Activated CD4-positive, alpha-beta memory T cell treated with anti-CD3 and anti-CD28 coated beads for 36 hours (primary cell): ENCODE results near the gene KIF5C. TPM values are rescaled to one million over a fixed set of nuclear protein-coding genes. Genes with fewer than 3 reads are reported as not detected.

Experiments
- CTCF ChIA-PET: fragments of 350-600 bp; sonication (Branson Sonifier 250); formaldehyde crosslinking; loops from one replicate; lab custom pipeline; 2021; ENCODE audit warnings: antibody characterized with exemption, inconsistent platforms; lab: Charles Lee
- POLR2A ChIA-PET: fragments of 350-600 bp; sonication (Branson Sonifier 250); formaldehyde crosslinking; loops from one replicate; lab custom pipeline; 2021; ENCODE audit warnings: antibody characterized with exemption; lab: Charles Lee
- DNase-seq: peaks from one replicate; pipeline ENCODE4 v3.0.0-alpha.2; 2020
- H3K27ac Mint-ChIP-seq: one replicate; pipeline ENCODE4 v1.8.0; 2021; ENCODE audit warnings: mixed read lengths
- H3K27me3 Mint-ChIP-seq: one replicate; pipeline ENCODE4 v1.8.0; 2021; ENCODE audit warnings: mixed read lengths
- H3K36me3 Mint-ChIP-seq: one replicate; pipeline ENCODE4 v1.8.0; 2021; ENCODE audit warnings: mixed read lengths
- H3K4me1 Mint-ChIP-seq: one replicate; pipeline ENCODE4 v1.8.0; 2021; ENCODE audit warnings: low read depth, mixed read lengths
- H3K4me3 Mint-ChIP-seq: one replicate; pipeline ENCODE4 v1.8.0; 2021; ENCODE audit warnings: mild to moderate bottlenecking, mixed read lengths
- H3K9me3 Mint-ChIP-seq: one replicate; pipeline ENCODE4 v1.8.0; 2021; ENCODE audit warnings: mixed read lengths
- intact Hi-C: fragments of 100-400 bp; cut with micrococcal nuclease; formaldehyde crosslinking; loops from one replicate; pipeline ENCODE4 v1.15.1; 2023
- total RNA-seq, 2 experiments: library from RNA; stranded (reverse); gene quantifications; one replicate each; pipeline ENCODE4 v1.2.3, GENCODE V29; 2021

KIF5C gene
- total RNA-seq, 2 experiments from 2014 or later, result 25.2 to 30.8 TPM

DNA sequence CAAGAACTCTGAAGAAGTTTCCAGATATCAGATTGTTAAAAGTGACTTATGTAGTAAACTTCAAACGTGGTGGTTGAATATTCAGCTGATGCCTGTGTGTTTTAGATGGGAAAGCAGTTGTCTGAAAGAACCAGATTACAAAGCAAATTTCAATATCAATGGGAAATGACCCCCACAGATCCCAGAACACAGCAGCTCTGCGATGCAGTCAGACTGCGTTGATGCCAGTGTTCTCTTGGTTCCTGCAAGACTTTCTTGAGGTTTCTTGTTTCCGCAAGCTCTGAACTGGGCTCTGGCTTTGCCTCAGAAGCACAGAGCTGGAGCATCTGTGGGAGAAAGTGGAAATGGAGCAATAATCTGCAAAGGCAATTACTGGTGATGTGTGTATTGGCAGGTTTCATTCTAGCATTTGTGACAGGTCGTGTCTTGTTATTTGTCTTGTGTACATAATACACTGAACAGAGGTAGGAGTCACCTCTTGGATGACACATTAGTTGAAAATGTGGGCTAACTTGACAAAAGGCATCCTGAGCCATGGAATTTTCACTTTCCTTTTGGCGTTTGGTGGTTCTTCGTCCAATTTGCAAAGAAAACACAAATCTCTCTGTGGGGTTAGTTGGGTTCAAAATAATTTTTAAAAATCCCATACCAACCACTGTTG, 152.7 kb downstream of the KIF5C start:
- DNase-seq, result no peak
- Mint-ChIP-seq H3K36me3 (peaks cover 4% of the 10 kb centered on the region), H3K4me3 (no peak overlapping the region), H3K9me3 (no peaks in the 10 kb centered on the region), H3K27ac (no peak overlapping the region), H3K27me3 (peaks cover 3% of the 10 kb centered on the region), H3K4me1 (peaks cover 4% of the 10 kb centered on the region)
- POLR2A ChIA-PET, result no interaction called here
- CTCF ChIA-PET, result interaction anchor here (1.7 kb wide), 1 partner anchor 10 kb away, joined by 7 read pairs; no protein-coding TSS in a partner anchor
- intact Hi-C loops, result no loop called here

DNA sequence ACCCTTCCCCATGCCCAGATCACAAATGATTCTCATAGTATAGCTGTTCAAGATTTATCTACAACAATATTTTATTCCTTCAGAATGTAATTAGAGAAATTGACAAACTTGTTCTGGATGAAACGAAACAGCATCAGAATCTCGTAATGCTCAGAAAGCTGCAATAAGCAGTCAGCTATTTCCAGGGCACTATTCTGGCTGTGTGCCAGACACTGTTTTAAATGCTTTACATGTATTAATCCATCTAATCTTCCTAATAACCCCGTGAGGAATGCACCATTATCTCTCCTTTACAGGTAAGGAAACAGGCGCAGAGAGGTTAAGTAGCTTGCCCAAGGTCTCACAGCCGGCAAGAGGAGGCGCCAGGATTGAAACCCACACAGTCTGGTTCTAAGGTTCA, 153.3 kb downstream of the KIF5C start:
- H3K4me3 Mint-ChIP-seq, result no peak overlapping the region
- ChIA-PET CTCF (interaction anchor here (1.7 kb wide), 1 partner anchor 11 kb away, joined by 7 read pairs; no protein-coding TSS in a partner anchor), POLR2A (no interaction called here)
- no peak overlapping the region for H3K27ac Mint-ChIP-seq
- H3K4me1 Mint-ChIP-seq, result peaks cover 4% of the 10 kb centered on the region
- intact Hi-C loops, result no loop called here
- no peaks in the 10 kb centered on the region for H3K9me3 Mint-ChIP-seq
- DNase-seq, result no peak
- H3K36me3 Mint-ChIP-seq, result no peaks in the 10 kb centered on the region
- peaks cover 5% of the 10 kb centered on the region for H3K27me3 Mint-ChIP-seq

DNA sequence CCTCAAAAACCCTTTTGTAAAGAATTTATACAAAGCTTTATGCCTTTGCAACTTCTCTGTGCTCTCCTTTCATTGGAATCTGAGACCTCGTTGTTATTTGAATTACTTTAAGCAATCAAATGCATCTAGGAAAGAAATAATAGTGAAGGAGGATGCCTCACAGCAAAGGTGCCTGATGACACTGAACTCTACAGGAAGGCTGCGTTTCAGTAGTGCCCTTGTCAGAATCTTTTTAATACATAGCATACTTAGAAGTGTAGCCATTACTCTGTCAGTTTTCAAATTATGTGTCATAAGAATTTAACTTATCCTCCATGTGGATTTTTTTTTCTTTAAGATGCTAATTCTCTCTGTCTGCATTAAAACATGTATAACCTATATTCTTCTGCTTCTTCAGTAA, 153.9 kb downstream of the KIF5C start:
- intact Hi-C loops, result no loop called here

DNA sequence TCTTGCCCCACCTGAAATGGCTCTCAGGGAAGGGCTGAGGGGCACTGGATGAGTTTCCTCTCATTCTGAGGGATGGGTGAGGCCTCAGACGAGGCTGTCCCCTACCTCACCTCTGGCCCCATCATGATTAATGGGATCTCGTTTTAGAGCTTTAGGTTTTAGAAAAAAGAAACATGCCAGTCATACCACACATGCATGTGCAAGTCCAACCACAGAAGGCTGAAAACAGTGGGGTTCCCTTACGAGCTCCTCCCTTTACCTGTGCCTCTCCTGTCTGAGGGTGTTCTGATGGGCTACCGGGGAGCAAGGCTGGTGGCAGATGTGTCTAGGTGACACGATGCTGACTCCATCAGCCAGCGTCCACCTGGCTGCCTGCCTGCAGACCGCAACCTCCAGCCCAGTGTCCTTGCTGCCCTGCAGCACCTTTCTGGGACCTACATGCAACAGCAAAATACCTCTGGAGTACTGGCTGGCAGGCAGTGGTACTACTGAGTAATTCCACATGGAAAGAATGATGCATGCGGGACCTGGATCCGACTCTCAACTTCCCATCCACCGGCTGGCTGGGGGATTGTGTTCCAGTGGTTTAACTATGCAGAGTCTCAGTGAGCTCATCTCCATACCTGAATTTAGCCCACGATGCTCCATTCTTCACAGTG, 154.4 kb downstream of the KIF5C start:
- Mint-ChIP-seq H3K4me3 (no peak overlapping the region), H3K4me1 (peaks cover 4% of the 10 kb centered on the region), H3K27me3 (peaks cover 9% of the 10 kb centered on the region), H3K27ac (no peak overlapping the region), H3K9me3 (no peaks in the 10 kb centered on the region), H3K36me3 (no peaks in the 10 kb centered on the region)
- ChIA-PET CTCF (interaction anchor here (1.8 to 2.4 kb wide), 2 partner anchors 10 to 12 kb away, joined by 7 to 13 read pairs; partner anchors contain the start of gene LYPD6B), POLR2A (no interaction called here)
- no peak for DNase-seq
- intact Hi-C loops, result no loop called here

More for the DNA sequence above, 153.9 kb downstream of the KIF5C start:
- CTCF ChIA-PET, result interaction anchor here (1.7 to 2.4 kb wide), 3 partner anchors 10 to 12 kb away, joined by 7 to 13 read pairs (median 7); partner anchors contain the start of gene LYPD6B
- Mint-ChIP-seq H3K4me1 (peaks cover 4% of the 10 kb centered on the region), H3K9me3 (no peaks in the 10 kb centered on the region), H3K4me3 (no peak overlapping the region), H3K27me3 (peaks cover 9% of the 10 kb centered on the region), H3K27ac (no peak overlapping the region), H3K36me3 (no peaks in the 10 kb centered on the region)
- POLR2A ChIA-PET, result no interaction called here
- no peak for DNase-seq

- no peak overlapping the region for H3K4me3 Mint-ChIP-seq
- CTCF ChIA-PET, result interaction anchor here (1.5 to 2.4 kb wide), 4 partner anchors 10 to 282 kb away, joined by 3 to 13 read pairs (median 6); no protein-coding TSS in a partner anchor
- no peaks in the 10 kb centered on the region for H3K36me3 Mint-ChIP-seq
- intact Hi-C loops, result no loop called here
- POLR2A ChIA-PET, result no interaction called here
- H3K4me1 Mint-ChIP-seq, result peaks cover 4% of the 10 kb centered on the region
- no peaks in the 10 kb centered on the region for H3K9me3 Mint-ChIP-seq
- DNase-seq, result no peak
- H3K27ac Mint-ChIP-seq, result no peak overlapping the region
- H3K27me3 Mint-ChIP-seq, result peaks cover 12% of the 10 kb centered on the region
Measured at GRCh38 chr2:149031396-149031795, 156.4 kb downstream of the KIF5C start.

DNA sequence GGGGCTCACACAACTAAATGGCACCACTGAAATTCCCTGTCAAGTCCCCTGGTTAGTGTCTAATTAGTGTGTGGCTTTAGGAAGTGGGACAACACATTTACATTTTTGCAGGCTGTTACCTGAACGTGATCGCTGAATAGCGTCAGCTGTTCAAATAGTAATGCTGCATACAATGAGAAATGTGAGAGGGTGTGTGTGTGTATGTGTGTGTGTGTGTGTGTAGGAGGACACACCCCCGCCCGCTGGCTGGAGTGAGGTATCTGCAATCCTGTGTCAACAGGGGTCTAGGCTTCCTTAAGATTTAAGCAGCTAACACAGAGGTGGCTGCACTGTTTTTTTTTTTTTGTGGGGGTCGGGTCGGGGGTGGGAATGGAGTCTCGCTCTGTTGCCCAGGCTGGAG, 158.7 kb downstream of the KIF5C start:
- no peak for DNase-seq
- Mint-ChIP-seq H3K9me3 (no peaks in the 10 kb centered on the region), H3K4me3 (no peak overlapping the region), H3K4me1 (peaks cover 4% of the 10 kb centered on the region), H3K27ac (no peak overlapping the region), H3K36me3 (no peaks in the 10 kb centered on the region), H3K27me3 (peaks cover 26% of the 10 kb centered on the region)
- POLR2A ChIA-PET, result no interaction called here
- intact Hi-C loops, result no loop called here
- CTCF ChIA-PET, result interaction anchor here (2.1 to 3.1 kb wide), 2 partner anchors 16 to 528 kb away, joined by 9 to 13 read pairs; no protein-coding TSS in a partner anchor

DNA sequence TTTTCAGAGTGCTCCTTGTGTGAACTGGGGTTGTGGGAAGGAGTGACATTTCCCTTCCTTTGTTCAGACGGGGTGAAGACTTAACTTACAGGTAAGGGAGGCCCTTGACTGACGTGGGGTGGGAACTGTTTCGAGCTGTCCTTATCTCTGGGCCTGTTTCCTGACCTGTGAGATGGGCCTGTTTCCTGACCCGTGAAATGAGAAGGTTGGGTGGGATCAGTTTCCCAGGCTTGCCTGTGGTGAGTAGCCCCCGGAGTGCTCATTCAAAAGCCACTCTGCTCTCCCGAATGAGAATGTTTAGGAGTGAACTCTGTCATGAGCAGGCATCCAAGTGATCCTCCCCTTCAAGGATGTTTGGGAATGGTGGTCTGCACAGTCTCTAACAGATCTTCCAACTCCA, 159.4 kb downstream of the KIF5C start:
- POLR2A ChIA-PET, result no interaction called here

GRCh38 chr2:149036507-149037293, 161.7 kb downstream of the KIF5C start:
- Mint-ChIP-seq H3K27me3 (peaks cover 38% of the 10 kb centered on the region), H3K27ac (no peak overlapping the region), H3K4me3 (no peak overlapping the region), H3K9me3 (no peaks in the 10 kb centered on the region), H3K4me1 (peaks cover 4% of the 10 kb centered on the region), H3K36me3 (no peaks in the 10 kb centered on the region)
- intact Hi-C loops, result no loop called here
- ChIA-PET CTCF (interaction anchor here (0.7 to 1.2 kb wide), 4 partner anchors 20 to 525 kb away, joined by 3 to 5 read pairs (median 4); no protein-coding TSS in a partner anchor), POLR2A (no interaction called here)
- DNase-seq, result no peak

More for the DNA sequence above, 159.4 kb downstream of the KIF5C start:
- peaks cover 30% of the 10 kb centered on the region for H3K27me3 Mint-ChIP-seq
- H3K4me3 Mint-ChIP-seq, result no peak overlapping the region
- intact Hi-C loops, result no loop called here
- DNase-seq, result no peak
- H3K9me3 Mint-ChIP-seq, result no peaks in the 10 kb centered on the region
- no peak overlapping the region for H3K27ac Mint-ChIP-seq
- CTCF ChIA-PET, result interaction anchor here (2.1 to 3.1 kb wide), 2 partner anchors 17 to 527 kb away, joined by 9 to 13 read pairs; no protein-coding TSS in a partner anchor
- H3K36me3 Mint-ChIP-seq, result no peaks in the 10 kb centered on the region
- peaks cover 4% of the 10 kb centered on the region for H3K4me1 Mint-ChIP-seq

DNA sequence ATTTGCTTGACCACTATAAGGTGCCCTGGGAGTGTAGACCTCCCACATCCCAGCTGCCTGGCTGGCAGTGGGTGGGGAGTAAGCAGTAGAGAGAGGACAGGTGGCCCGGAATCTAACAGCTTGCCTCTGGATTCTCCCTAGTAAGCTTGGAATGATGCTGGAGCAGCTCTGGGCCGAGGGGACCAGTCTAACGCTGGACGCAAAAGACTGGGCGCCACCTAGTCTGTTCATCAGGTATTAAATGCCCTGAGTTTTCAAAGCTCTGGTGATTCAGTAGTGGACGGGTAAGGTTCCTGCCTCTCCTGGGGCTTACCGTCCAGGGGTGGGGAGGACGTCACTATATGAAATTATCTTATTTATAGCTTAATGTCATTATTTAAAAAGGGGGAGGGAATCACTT, 162.8 kb downstream of the KIF5C start:
- Mint-ChIP-seq H3K27ac (no peak overlapping the region), H3K4me1 (no peaks in the 10 kb centered on the region), H3K36me3 (no peaks in the 10 kb centered on the region), H3K9me3 (no peaks in the 10 kb centered on the region), H3K27me3 (peaks cover 41% of the 10 kb centered on the region), H3K4me3 (no peak overlapping the region)
- ChIA-PET CTCF (interaction anchor here (0.7 to 1.6 kb wide), 4 partner anchors 21 to 524 kb away, joined by 4 to 7 read pairs (median 4); no protein-coding TSS in a partner anchor), POLR2A (interaction anchor here (0.5 kb wide), 1 partner anchor 131 kb away, joined by 3 read pairs; no protein-coding TSS in a partner anchor)
- intact Hi-C loops, result no loop called here
- no peak for DNase-seq

DNA sequence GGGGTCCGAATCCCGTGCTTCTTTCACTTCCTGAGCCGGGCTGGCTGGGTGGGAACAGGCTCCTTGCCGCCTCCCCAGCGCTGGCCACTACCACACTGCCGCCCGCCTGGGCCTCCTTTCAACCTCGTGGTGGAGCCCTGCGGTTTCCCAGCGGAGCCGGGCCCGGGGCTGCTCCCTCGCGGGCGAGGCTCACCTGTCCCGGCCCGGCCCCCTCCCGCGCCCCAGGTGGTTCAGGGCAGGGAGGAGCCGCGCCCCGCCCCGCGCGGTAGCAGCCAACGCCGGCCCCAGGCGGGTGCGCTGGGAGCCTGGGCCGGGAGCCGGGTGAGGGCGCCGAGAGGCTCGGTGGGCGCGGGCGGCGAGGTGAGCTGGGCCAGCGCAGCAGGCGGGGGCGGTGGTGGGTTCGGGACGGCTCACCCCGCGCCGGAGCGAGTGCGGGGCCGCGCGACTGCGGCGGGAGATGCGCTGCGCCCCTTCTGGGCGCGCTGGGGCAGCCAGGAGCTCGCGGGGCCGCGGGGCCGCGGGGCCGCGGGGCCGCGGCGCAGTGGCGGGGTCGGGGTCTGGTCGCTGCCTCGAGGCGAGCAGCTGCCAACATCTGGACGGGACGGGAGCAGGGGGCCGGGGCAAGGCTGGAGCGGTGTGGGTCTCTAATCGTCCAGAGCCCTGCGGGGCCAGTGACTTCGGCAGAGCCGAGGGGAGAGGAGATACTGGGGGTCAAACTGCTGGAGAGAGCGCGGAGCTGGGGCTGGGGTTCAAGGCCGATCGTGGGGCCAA, 163.6 kb downstream of the KIF5C start, which contains the start of gene LYPD6B:
Gene LYPD6B (plus strand): TSS at position 258 of the 771 bp plus-strand sequence. CDS start 92,250 bp downstream, outside the sequence.
- no peaks in the 10 kb centered on the region for H3K4me1 Mint-ChIP-seq
- no peak within 1 kb of the TSS for H3K4me3 Mint-ChIP-seq
- CTCF ChIA-PET, result interaction anchor here (1.3 to 2.1 kb wide), 3 partner anchors 9 to 522 kb away, joined by 6 to 7 read pairs (median 7); no protein-coding TSS in a partner anchor
- POLR2A ChIA-PET, result no interaction called here
- peaks cover 37% of the 10 kb centered on the region for H3K27me3 Mint-ChIP-seq
- H3K36me3 Mint-ChIP-seq, result no peaks in the 10 kb centered on the region
- H3K9me3 Mint-ChIP-seq, result no peaks in the 10 kb centered on the region
- no peak for DNase-seq
- intact Hi-C loops, result no loop called here
- H3K27ac Mint-ChIP-seq, result no peak within 1 kb of the TSS

GRCh38 chr2:149039213-149039724, 164.2 kb downstream of the KIF5C start:
- CTCF ChIA-PET, result interaction anchor here (0.8 to 2.8 kb wide), 6 partner anchors 10 to 522 kb away, joined by 3 to 17 read pairs (median 6); no protein-coding TSS in a partner anchor
- H3K9me3 Mint-ChIP-seq, result no peaks in the 10 kb centered on the region
- H3K27ac Mint-ChIP-seq, result no peak overlapping the region
- no peaks in the 10 kb centered on the region for H3K4me1 Mint-ChIP-seq
- POLR2A ChIA-PET, result no interaction called here
- intact Hi-C loops, result no loop called here
- peaks cover 35% of the 10 kb centered on the region for H3K27me3 Mint-ChIP-seq
- no peak for DNase-seq
- H3K4me3 Mint-ChIP-seq, result no peak overlapping the region
- H3K36me3 Mint-ChIP-seq, result no peaks in the 10 kb centered on the region
